Erythroblast (primary cell): ENCODE results near the gene RPS6KA1.

Experiments used
- GATA1 ChIP-seq: IDR thresholded peaks from 2 replicates; pipeline ENCODE4 v1.6.1; 2011; ENCODE audit warnings: low read depth, mild to moderate bottlenecking, control low read depth, low read length, moderate library complexity
- POLR2A ChIP-seq: IDR thresholded peaks from 2 replicates; pipeline ENCODE4 v1.6.1; 2011; ENCODE audit warnings: mild to moderate bottlenecking, low read length

DNA sequence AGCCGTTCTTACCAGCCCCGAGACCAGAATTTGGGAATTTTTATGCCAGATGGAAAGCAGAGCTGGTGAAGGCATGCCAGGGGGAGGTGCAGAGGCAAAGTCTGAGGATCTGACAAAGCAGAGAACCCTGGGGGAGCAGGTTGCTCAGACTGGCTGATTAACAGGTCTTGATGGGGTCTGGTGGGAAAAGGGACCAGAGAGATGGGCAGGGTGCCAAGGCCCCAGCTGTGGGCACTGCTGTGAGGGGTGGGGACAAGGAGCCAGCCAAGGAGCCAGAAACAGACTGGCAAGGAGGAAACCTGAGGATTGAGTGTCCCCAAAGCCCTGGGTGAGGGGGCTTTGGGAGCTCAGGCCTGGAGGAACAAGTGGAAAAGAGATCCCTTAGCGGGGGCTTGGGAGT lies 21.4 kb downstream of the RPS6KA1 start:
- TF ChIP-seq POLR2A (no peak), GATA1 (no peak)
